PC-9 (cell line): Measurements from ENCODE around the gene AVL9. TPM values are rescaled to one million over a fixed set of nuclear protein-coding genes. Genes with fewer than 3 reads are reported as not detected.

Source experiments
- BruUV-seq: library from RNA; stranded (reverse); fragments of 400-500 nt; replicated peaks from 2 replicates; lab custom pipeline; 2021; lab: Mats Ljungman, UMichigan
- CTCF ChIA-PET: fragments of 300-600 bp; sonication (Branson Sonifier 250); formaldehyde crosslinking; loops from one replicate; lab custom pipeline; 2022; ENCODE audit warnings: antibody characterized with exemption; lab: Charles Lee
- POLR2A ChIA-PET: fragments of 300-600 bp; sonication (Branson Sonifier 250); formaldehyde crosslinking; loops from one replicate; lab custom pipeline; 2022; ENCODE audit warnings: antibody characterized with exemption; ENCODE audit not compliant: unreplicated experiment; lab: Charles Lee
- DNase-seq, 2 experiments: peaks; one replicate each; pipeline versions ENCODE4 v3.0.0 to v3.0.0-alpha.2; 2015 to 2022; ENCODE audit warnings: mixed read lengths in 1 of 2
- H2AFZ ChIP-seq: fragments of 200-600 bp; sonication (generic); 2 replicates; pipeline ENCODE4 v1.8.1; 2017; ENCODE audit warnings: antibody characterized with exemption
- H3F3A ChIP-seq: fragments of 200-600 bp; sonication (generic); 2 replicates; pipeline ENCODE4 v1.8.1; 2017; ENCODE audit warnings: antibody characterized with exemption, mild to moderate bottlenecking, low read depth; ENCODE audit not compliant: insufficient read depth
- H3K27ac ChIP-seq: fragments of 200-600 bp; sonication (generic); 2 replicates; pipeline ENCODE4 v1.6.1; 2016; ENCODE audit warnings: mixed run types
- H3K27me3 ChIP-seq: fragments of 200-600 bp; sonication (generic); 2 replicates; pipeline ENCODE4 v1.6.1; 2016; ENCODE audit warnings: low read depth, mixed run types; ENCODE audit not compliant: insufficient read depth
- H3K36me3 ChIP-seq: fragments of 200-600 bp; sonication (generic); 2 replicates; pipeline ENCODE4 v1.6.1; 2016; ENCODE audit warnings: low read depth, mixed run types
- H3K4me1 ChIP-seq: fragments of 200-600 bp; sonication (generic); replicated peaks from 2 replicates; pipeline ENCODE4 v1.6.1; 2016; ENCODE audit warnings: mixed run types; ENCODE audit not compliant: insufficient read depth
- H3K4me2 ChIP-seq: fragments of 200-600 bp; sonication (generic); 2 replicates; pipeline ENCODE4 v1.6.1; 2017; ENCODE audit warnings: mixed run types
- H3K4me3 ChIP-seq: fragments of 200-600 bp; sonication (generic); 2 replicates; pipeline ENCODE4 v1.6.1; 2016; ENCODE audit warnings: mixed run types
- H3K79me2 ChIP-seq: fragments of 200-600 bp; sonication (generic); 2 replicates; pipeline ENCODE4 v1.6.1; 2017; ENCODE audit warnings: low read depth, mixed run types
- H3K9me2 ChIP-seq: fragments of 200-600 bp; sonication (generic); 2 replicates; pipeline ENCODE4 v1.8.1; 2017; ENCODE audit warnings: mild to moderate bottlenecking; ENCODE audit not compliant: insufficient read depth
- H3K9me3 ChIP-seq: fragments of 200-600 bp; sonication (generic); 2 replicates; pipeline ENCODE4 v1.8.1; 2016; ENCODE audit warnings: low read depth; ENCODE audit not compliant: insufficient read depth
- H4K20me1 ChIP-seq: fragments of 200-600 bp; sonication (generic); 2 replicates; pipeline ENCODE4 v1.8.1; 2017; ENCODE audit not compliant: insufficient read depth
- CTCF ChIP-seq: fragments of 200-600 bp; sonication (generic); conservative IDR thresholded peaks from 2 replicates; pipeline ENCODE4 v1.6.1; 2017; ENCODE audit warnings: mixed run types, antibody characterized with exemption, mild to moderate bottlenecking, moderate library complexity
- EZH2 ChIP-seq: fragments of 200-600 bp; sonication (generic); IDR thresholded peaks from 2 replicates; pipeline ENCODE4 v1.8.0; 2017; ENCODE audit warnings: antibody characterized with exemption, low read depth
- intact Hi-C: fragments of 100-400 bp; cut with micrococcal nuclease; formaldehyde crosslinking; loops from one replicate; pipeline ENCODE4 v1.10.0; 2022; ENCODE audit not compliant: unreplicated experiment
- total RNA-seq: library from RNA; stranded (reverse); gene quantifications from 2 replicates; pipeline ENCODE4 v1.2.3, GENCODE V29; 2021

The AVL9 gene
- total RNA-seq, 1 experiment from 2014 or later: 57.1 TPM

DNA sequence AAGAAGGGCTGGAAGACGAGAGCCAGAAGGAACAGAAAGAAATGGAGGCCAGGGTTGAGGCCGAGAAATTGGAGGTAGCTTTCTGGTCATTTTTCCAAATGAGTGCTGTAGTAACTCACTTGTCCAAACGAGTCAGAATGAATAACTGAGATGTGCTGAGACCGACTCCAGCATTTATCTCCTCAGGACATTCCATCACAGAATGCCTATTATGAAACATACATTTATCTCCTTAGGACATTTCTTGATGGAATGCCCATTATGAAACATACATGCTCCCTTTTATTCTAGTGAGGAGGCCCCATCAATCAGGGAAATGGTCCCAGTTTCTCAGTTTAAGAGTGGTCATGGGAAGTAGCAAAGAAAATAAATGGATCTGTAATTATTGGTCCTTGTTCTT is 16.5 kb downstream of the AVL9 start:
- H3K27ac ChIP-seq: no peak overlapping the region
- peaks cover 15% of the 10 kb centered on the region for H4K20me1 ChIP-seq
- TF ChIP-seq EZH2 (no peak), CTCF (no peak)
- no TSS peak for BruUV-seq
- no peak overlapping the region for H3K4me3 ChIP-seq
- no peaks in the 10 kb centered on the region for H3K9me2 ChIP-seq
- no peak overlapping the region for H2AFZ ChIP-seq
- peaks cover 12% of the 10 kb centered on the region for H3K9me3 ChIP-seq
- no peak for DNase-seq
- no peaks in the 10 kb centered on the region; the same call in none of the 2 replicates for H3F3A ChIP-seq
- CTCF ChIA-PET: no interaction called here
- no peak overlapping the region for H3K4me2 ChIP-seq
- peaks cover 59% of the 10 kb centered on the region for H3K36me3 ChIP-seq
- peaks cover 68% of the 10 kb centered on the region for H3K79me2 ChIP-seq
- H3K27me3 ChIP-seq: no peaks in the 10 kb centered on the region
- H3K4me1 ChIP-seq: no peaks in the 10 kb centered on the region
- intact Hi-C loops: no loop called here
- POLR2A ChIA-PET: no interaction called here

- Histone ChIP-seq H3K27ac (no peak overlapping the region), H3K9me2 (no peaks in the 10 kb centered on the region), H3K36me3 (peaks cover 60% of the 10 kb centered on the region), H3K79me2 (peaks cover 54% of the 10 kb centered on the region), H3K4me3 (no peak overlapping the region), H3F3A (peaks cover 6% of the 10 kb centered on the region), H3K4me2 (no peak overlapping the region), H3K9me3 (peaks cover 25% of the 10 kb centered on the region), H2AFZ (no peak overlapping the region), H3K4me1 (no peaks in the 10 kb centered on the region), H3K27me3 (no peaks in the 10 kb centered on the region), H4K20me1 (peaks cover 4% of the 10 kb centered on the region)
- no peak for DNase-seq
- no peak for TF ChIP-seq EZH2
- no peak for TF ChIP-seq CTCF
- intact Hi-C loops: no loop called here
- CTCF ChIA-PET: no interaction called here
- no TSS peak for BruUV-seq
- POLR2A ChIA-PET: no interaction called here
These were observed 17.9 kb downstream of the AVL9 start for GRCh38 chr7:32513210-32513609.

DNA sequence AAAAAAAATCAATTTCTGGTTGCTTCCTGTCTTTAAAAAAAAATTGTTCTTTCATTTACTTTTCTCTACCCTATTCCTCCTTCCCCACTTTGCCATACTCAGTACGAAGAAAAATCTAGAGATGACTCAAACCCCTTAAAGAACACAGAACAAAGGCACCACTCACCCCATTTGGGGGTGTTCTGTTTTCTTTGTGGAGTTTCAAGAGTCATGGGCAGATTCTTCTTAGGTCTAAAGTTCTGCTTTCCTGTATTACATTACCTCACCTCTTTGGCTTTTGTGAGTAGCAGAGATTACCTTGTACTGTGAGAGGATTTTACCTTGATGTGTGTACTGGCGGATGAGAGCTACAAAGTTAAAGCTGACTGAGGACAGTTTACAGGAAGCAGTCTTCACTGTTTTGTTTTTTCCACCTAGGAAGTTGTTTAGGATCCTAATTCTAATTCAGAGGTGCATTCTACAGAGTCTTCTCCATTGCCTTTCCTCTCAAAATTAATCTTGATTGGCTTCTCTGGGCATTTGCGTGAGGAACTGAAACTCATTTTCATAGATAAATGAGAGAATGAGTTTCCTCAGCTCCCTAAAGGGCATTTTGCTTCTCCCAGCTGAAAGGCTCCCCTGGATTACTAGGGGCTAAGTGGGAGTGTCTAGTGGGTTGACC is 20.7 kb downstream of the AVL9 start:
- Histone ChIP-seq H3K4me2 (no peak overlapping the region), H3K27me3 (no peaks in the 10 kb centered on the region), H3K79me2 (peaks cover 53% of the 10 kb centered on the region), H3K9me2 (no peaks in the 10 kb centered on the region), H4K20me1 (peaks cover 4% of the 10 kb centered on the region; the same call in 1 of the 2 replicates), H3K27ac (no peak overlapping the region), H3K9me3 (peaks cover 53% of the 10 kb centered on the region), H2AFZ (no peak overlapping the region), H3F3A (peaks cover 11% of the 10 kb centered on the region), H3K4me1 (no peaks in the 10 kb centered on the region), H3K36me3 (peaks cover 73% of the 10 kb centered on the region), H3K4me3 (no peak overlapping the region)
- TF ChIP-seq CTCF: no peak
- no peak for TF ChIP-seq EZH2
- BruUV-seq: no TSS peak
- ChIA-PET POLR2A (no interaction called here), CTCF (interaction anchor here (0.6 kb wide), 1 partner anchor 625 kb away, joined by 3 read pairs; no protein-coding TSS in a partner anchor)
- intact Hi-C loops: no loop called here
- no peak for DNase-seq
